ENCODE results near the gene TTC34. TPM values are rescaled to one million over a fixed set of nuclear protein-coding genes. Genes with fewer than 3 reads are reported as not detected.

Gene TTC34
- total RNA-seq, 1 donor from 2014 or later = 0.09 TPM

- Histone ChIP-seq H2AFZ (replicated peaks) (no peak overlapping the region), H3K27ac (no peak overlapping the region), H3F3A (ENCODE audit: low read depth) (no peaks in the 10 kb centered on the region), H3K4me3 (no peak overlapping the region), H3K36me3 (no peaks in the 10 kb centered on the region), H3K4me2 (no peak overlapping the region), H4K20me1 (ENCODE audit: low read depth) (no peaks in the 10 kb centered on the region), H3K9me3 (ENCODE audit: low read depth) (peaks cover 4% of the 10 kb centered on the region), H3K9ac (no peak overlapping the region), H3K4me1 (no peaks in the 10 kb centered on the region), H3K27me3 (no peaks in the 10 kb centered on the region), H3K79me2 (ENCODE audit: low read depth) (no peaks in the 10 kb centered on the region)
- Mint-ChIP-seq H3K27me3 (ENCODE audit: insufficient read depth, low read depth) (peaks cover 5% of the 10 kb centered on the region), H3K27ac (no peak overlapping the region), H3K36me3 (no peaks in the 10 kb centered on the region), H3K4me3 (no peak overlapping the region), H3K9me3 (peaks cover 12% of the 10 kb centered on the region), H3K4me1 (no peaks in the 10 kb centered on the region)
- TF ChIP-seq EZH2 (IDR thresholded peaks at IDR 0.05) (no peak), CTCF (IDR thresholded peaks at IDR 0.05) (no peak), EZH2phosphoT487 (IDR thresholded peaks at IDR 0.05) (no peak)
- no peak for DNase-seq (ENCODE audit: low spot score)
These were observed 29.4 kb upstream of the TTC34 start for GRCh38 chr1:2830761-2831425.

- H3K9me3 Mint-ChIP-seq = peaks cover 13% of the 10 kb centered on the region
These were observed 28.5 kb upstream of the TTC34 start for GRCh38 chr1:2829846-2830615.

GRCh38 chr1:2828586-2829250 is 27.2 kb upstream of the TTC34 start:
- Histone ChIP-seq H3K27ac (no peak overlapping the region), H3K36me3 (no peaks in the 10 kb centered on the region), H2AFZ (replicated peaks) (no peak overlapping the region), H3K9ac (no peak overlapping the region), H3K27me3 (no peaks in the 10 kb centered on the region), H3K4me3 (no peak overlapping the region), H3F3A (ENCODE audit: low read depth) (no peaks in the 10 kb centered on the region), H3K9me3 (ENCODE audit: low read depth) (no peaks in the 10 kb centered on the region), H3K4me2 (no peak overlapping the region), H4K20me1 (ENCODE audit: low read depth) (no peaks in the 10 kb centered on the region), H3K4me1 (no peaks in the 10 kb centered on the region), H3K79me2 (ENCODE audit: low read depth) (no peaks in the 10 kb centered on the region)
- TF ChIP-seq EZH2 (IDR thresholded peaks at IDR 0.05) = no peak
- no peak for TF ChIP-seq EZH2phosphoT487 (IDR thresholded peaks at IDR 0.05)
- TF ChIP-seq CTCF (IDR thresholded peaks at IDR 0.05) = no peak
- Mint-ChIP-seq H3K27me3 (ENCODE audit: insufficient read depth, low read depth) (peaks cover 7% of the 10 kb centered on the region), H3K4me3 (no peak overlapping the region), H3K36me3 (no peaks in the 10 kb centered on the region), H3K9me3 (peaks cover 13% of the 10 kb centered on the region), H3K4me1 (no peaks in the 10 kb centered on the region), H3K27ac (no peak overlapping the region)
- DNase-seq (ENCODE audit: low spot score) = no peak

More at GRCh38 chr1:2829846-2830615, 28.5 kb upstream of the TTC34 start:
- Histone ChIP-seq H3F3A (ENCODE audit: low read depth) (no peaks in the 10 kb centered on the region), H3K36me3 (no peaks in the 10 kb centered on the region), H3K4me2 (no peak overlapping the region), H3K4me1 (no peaks in the 10 kb centered on the region), H3K27me3 (no peaks in the 10 kb centered on the region), H4K20me1 (ENCODE audit: low read depth) (no peaks in the 10 kb centered on the region), H2AFZ (replicated peaks) (no peak overlapping the region), H3K9ac (no peak overlapping the region), H3K79me2 (ENCODE audit: low read depth) (no peaks in the 10 kb centered on the region), H3K27ac (no peak overlapping the region), H3K9me3 (ENCODE audit: low read depth) (no peaks in the 10 kb centered on the region), H3K4me3 (no peak overlapping the region)
- no peak overlapping the region for H3K27ac Mint-ChIP-seq
- TF ChIP-seq EZH2phosphoT487 (IDR thresholded peaks at IDR 0.05) (no peak), CTCF (IDR thresholded peaks at IDR 0.05) (no peak), EZH2 (IDR thresholded peaks at IDR 0.05) (no peak)
- no peak overlapping the region for H3K4me3 Mint-ChIP-seq
- H3K27me3 Mint-ChIP-seq (ENCODE audit: insufficient read depth, low read depth) = peaks cover 5% of the 10 kb centered on the region
- H3K36me3 Mint-ChIP-seq = no peaks in the 10 kb centered on the region
- no peaks in the 10 kb centered on the region for H3K4me1 Mint-ChIP-seq
- no peak for DNase-seq (ENCODE audit: low spot score)

All from neural progenitor cell (in vitro differentiated cells).